Dermis blood vessel endothelial cell (primary cell): Measurements from ENCODE around the gene CEP128. TPM values are rescaled to one million over a fixed set of nuclear protein-coding genes. Genes with fewer than 3 reads are reported as not detected.

Experiments used
- DNase-seq: peaks from one replicate; pipeline ENCODE4 v3.0.0; 2010
- total RNA-seq: library from RNA; depleted of rRNA; stranded (reverse); fragments of >200 nt; gene quantifications from 2 replicates; pipeline ENCODE4 v1.2.3, GENCODE V29; 2014

The CEP128 gene
- total RNA-seq, 1 donor from 2014 or later, result 4.4 TPM

DNA sequence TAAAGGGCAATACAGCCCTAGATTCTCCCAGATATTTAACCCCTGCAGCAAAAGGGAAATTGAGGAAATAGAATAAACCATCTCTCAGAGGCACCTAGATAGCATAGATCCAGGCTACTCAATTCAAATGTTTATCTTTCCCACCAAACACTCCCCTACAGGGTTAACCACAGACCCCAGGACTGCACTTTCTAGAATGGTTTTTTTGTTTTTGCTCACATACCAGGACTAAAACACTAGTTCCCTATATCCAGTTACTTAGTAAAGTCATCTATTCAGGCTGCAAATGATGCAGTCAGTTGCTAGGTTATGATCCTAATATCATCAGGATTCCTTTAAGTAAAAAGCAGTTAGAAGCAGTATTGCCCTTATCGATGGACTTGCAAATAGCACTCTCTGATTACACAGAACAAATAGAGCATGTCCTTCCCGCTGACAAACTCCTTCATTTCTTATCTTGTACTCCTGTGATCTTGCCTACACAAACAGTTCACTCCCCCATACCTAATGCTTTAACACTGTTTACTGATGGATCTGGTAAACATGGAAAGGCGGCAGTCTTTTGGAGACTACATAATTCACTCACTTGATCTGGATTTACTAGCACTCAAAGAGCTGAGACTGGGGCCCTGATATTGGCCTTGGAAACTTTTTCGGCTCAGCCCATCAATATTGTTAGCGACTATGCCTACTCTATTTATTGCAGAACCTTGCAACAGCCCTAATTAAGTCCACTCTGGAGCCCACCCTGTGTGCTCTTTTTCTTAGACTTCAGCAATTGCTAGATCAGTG is 473.0 kb downstream of the CEP128 start:
- DNase-seq, result no peak

DNA sequence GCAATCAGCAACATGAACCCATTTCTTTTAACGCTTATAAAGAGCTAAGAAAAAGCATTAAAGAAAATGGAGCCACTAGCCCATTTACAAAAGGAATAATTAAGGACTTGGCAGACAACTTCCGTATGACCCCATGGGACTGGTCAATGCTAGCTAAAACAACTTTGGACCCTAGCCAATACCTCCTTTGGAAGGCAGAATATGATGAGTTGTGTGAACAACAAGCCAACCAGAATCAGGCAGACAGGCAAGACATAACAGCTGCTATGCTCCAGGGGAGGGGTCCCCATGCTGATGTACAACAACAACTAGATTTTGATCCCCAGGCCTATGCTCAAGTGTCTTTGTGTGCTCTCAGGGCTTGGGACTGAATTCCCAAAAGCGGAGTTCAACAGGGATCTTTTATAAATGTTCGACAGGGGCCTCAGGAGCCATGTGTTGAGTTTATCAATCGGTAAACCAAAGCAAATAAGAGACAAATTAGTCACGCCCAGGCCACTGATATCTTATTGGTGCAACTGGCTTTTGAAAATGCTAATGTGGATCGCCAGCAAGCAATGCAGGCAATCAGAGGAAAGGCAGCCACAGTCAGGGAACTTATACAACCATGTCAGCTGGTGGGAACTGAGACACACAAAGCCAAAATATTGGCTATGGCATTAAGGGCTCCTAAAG is 475.9 kb downstream of the CEP128 start:
- no peak for DNase-seq

DNA sequence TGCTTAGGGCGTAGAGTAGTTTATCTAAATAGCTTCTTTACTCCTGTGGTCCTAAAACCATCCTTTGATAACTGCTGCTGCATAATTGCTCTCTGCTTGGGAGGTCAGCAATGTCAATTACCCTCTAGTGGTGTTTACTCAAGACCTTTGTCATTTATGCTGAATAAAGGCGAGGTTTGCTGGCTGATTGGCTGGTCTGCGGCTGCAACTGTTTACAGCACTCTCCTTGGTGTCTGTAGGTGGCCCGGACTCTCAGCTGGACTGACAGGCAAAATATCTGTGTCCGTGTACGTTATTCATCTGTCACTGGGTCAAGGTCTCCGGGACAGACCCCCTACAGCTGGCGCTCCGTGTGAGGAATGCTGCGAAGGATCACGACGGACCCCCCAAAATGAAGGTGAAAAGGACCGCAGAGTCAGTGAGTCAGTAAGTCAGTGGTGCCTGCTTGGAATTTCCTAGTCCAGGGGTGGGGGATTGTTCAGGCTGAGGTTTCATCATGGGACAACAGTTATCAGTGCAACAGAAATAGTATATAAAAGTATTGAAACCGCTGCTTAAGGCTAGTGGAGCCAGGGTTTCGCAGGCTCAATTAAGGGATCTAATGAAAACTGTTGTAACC is 476.9 kb downstream of the CEP128 start:
- DNase-seq, result no peak

DNA sequence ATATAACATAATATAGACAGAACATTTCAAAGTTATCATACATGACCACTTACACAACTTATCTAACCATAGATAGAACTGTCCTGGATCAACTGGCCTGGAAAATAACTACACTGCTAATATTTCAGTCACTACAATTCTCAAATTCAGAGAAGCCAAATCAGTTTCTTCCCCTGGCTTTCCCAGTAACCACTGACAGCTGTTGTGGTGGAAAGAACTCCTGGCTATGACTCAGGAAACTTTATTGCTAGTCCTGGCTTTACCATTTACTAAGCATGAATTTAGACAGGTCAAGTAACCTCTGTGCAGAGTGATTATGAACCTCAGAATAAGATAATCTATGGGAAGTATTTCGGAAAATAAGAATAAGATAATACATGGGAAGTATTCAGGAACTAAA is 485.3 kb downstream of the CEP128 start:
- no peak for DNase-seq

DNA sequence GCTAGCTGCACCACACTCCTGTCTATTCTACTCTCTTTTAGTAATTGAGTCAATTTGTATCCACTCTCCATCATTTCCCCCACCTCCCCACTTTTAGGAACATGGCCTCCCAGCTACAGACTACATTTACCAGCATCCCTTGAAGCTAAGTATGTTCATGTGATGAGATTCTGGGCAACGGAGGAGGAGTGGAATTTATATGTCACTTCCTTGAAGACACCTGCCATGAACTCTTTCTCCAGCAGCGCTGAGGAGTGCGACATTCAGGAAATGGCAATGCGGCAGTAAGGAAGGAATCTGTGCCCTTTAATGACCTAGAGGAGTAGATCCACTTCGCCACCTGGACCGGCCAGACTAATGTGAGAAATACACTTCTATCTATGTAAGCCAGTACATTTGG is 486.5 kb downstream of the CEP128 start:
- peak; percentile 50 for DNase-seq

DNA sequence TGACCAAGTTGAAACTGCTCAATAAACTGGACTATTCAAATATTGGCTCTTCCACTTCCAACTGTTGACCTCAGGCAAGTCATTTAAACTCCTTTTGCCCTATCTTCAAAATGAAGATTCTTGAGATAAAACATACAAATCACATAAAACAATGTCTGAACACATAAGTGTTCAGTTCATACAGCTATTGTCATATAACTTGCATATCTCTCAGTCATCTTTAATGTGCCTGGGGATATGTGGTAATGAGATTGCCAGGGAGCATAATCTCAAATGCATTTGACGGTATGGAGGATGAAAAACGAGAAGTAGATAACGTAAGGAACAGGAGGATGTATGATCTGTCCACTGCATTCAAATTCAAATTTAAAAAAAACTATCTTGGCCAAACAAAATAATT is 493.3 kb downstream of the CEP128 start:
- no peak for DNase-seq

DNA sequence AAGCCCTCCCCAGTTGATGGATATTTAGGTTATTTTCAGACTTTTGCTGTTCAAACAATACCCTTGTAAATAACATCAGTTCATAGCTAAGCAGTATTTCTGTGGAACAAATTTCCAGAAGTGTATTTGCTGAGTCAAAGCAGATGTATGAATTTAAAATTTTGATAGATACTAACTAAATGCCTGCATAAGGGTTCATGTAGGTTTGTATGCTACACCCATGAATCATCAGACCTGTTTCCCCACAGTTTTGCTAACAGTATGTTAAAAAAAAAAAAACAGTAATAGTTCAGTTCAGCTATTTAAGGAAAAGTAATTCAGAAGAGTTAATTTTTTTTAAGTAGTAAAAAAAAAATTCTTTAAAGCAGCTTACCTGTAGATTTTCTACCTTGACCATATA is 494.1 kb downstream of the CEP128 start:
- DNase-seq, result no peak

Other genes with a start within 250 kb of the CEP128 start
- not detected in 2 replicates for gene TSHR, start 13.9 kb upstream of the CEP128 start, total RNA-seq